K562 (cell line): ENCODE results near the gene ASB10. TPM values are rescaled to one million over a fixed set of nuclear protein-coding genes. Genes with fewer than 3 reads are reported as not detected.

Source experiments
- CHD1 ChIP-seq: fragments of 200-600 bp; sonication (generic); IDR thresholded peaks from one replicate; pipeline ENCODE4 v1.6.1; 2012; ENCODE audit warnings: mild to moderate bottlenecking, moderate library complexity, low read length, inconsistent platforms
- CHD7 ChIP-seq: fragments of 200-600 bp; sonication (generic); IDR thresholded peaks from one replicate; pipeline ENCODE4 v1.6.1; 2012; ENCODE audit warnings: mild to moderate bottlenecking, low read depth, low read length, inconsistent platforms
- EWSR1 ChIP-seq: fragments of 450-650 bp; IDR thresholded peaks from 2 replicates; pipeline ENCODE4 v1.6.1; 2018; ENCODE audit warnings: borderline replicate concordance, mild to moderate bottlenecking, low read depth, moderate library complexity; ENCODE audit not compliant: partially characterized antibody
- HCFC1 ChIP-seq: IDR thresholded peaks from 2 replicates; pipeline ENCODE4 v1.6.1; 2012; ENCODE audit warnings: low read depth, low read length, improper control_type of control experiment
- KDM1A ChIP-seq, 2 experiments: fragments of 450-650 bp; IDR thresholded peaks; 2 replicates each; pipeline ENCODE4 v1.6.1; 2016; ENCODE audit warnings: mild to moderate bottlenecking in 2 of 2
- PCBP1 ChIP-seq: fragments of 200-400 bp; formaldehyde crosslinking; IDR thresholded peaks from 2 replicates; pipeline ENCODE4 v1.6.1; 2018; ENCODE audit warnings: mild to moderate bottlenecking, low read depth, low read length; ENCODE audit not compliant: poor library complexity, severe bottlenecking
- POLR2G ChIP-seq: fragments of 200-400 bp; formaldehyde crosslinking; IDR thresholded peaks from 2 replicates; pipeline ENCODE4 v1.6.1; 2017; ENCODE audit warnings: low read depth, mild to moderate bottlenecking, antibody characterized with exemption, low read length, moderate library complexity
- RHOXF2B ChIP-seq: fragments of 250-450 bp; sonication (Bioruptor Pico); conservative IDR thresholded peaks from 2 replicates; pipeline ENCODE4 v1.5.1; 2021
- SAFB ChIP-seq: fragments of 200-400 bp; formaldehyde crosslinking; IDR thresholded peaks from 2 replicates; pipeline ENCODE4 v1.6.1; 2017; ENCODE audit warnings: low read depth, low read length, borderline replicate concordance
- SNRNP70 ChIP-seq: fragments of 200-400 bp; formaldehyde crosslinking; optimal IDR thresholded peaks from 2 replicates; pipeline ENCODE3; 2017; ENCODE audit warnings: low read depth, low read length
- TBP ChIP-seq: optimal IDR thresholded peaks from 2 replicates; pipeline ENCODE3; 2011; ENCODE audit warnings: low read depth, low read length, improper control_type of control experiment
- ZFX ChIP-seq: sonication (generic); formaldehyde crosslinking; IDR thresholded peaks from 2 replicates; pipeline ENCODE4 v1.8.0; 2022; ENCODE audit warnings: mild to moderate bottlenecking, missing genetic modification reagents, moderate library complexity
- ZNF695 ChIP-seq: fragments of 450-650 bp; formaldehyde crosslinking; IDR thresholded peaks from 2 replicates; pipeline ENCODE4 v1.4.0; 2020; ENCODE audit warnings: mild to moderate bottlenecking, moderate library complexity
- ZZZ3 ChIP-seq: fragments of 450-650 bp; IDR thresholded peaks from 2 replicates; pipeline ENCODE4 v1.6.1; 2016; ENCODE audit warnings: antibody characterized with exemption, mild to moderate bottlenecking, moderate library complexity
- polyA plus RNA-seq, 8 experiments: library from polyadenylated mRNA; depleted of rRNA in 4 of 8; stranded (reverse) in 5 of 8; unstranded in 3 of 8; fragments of >200 nt; fragmentation: Nextera tagmentation in 2 of 8; fragmentation: Illumina TruSeq in 1 of 8; extraction: Ambion mirVana in 2 of 8; extraction: Trizol in 1 of 8; gene quantifications; 2 replicates each; pipeline versions ENCODE4 v1.2.1 to v1.2.3, GENCODE V29; 2011 to 2014; ENCODE audit warnings: inconsistent platforms in 1 of 8, missing spikeins in 1 of 8
- total RNA-seq, 7 experiments: library from RNA; depleted of rRNA in 6 of 7; stranded (reverse); fragments of >200 nt in 6 of 7; fragmentation: Illumina TruSeq in 2 of 7; extraction: Trizol in 2 of 7; gene quantifications; 2 replicates each; pipeline versions ENCODE4 v1.2.1 to v1.2.3, GENCODE V29; 2011 to 2021; ENCODE audit warnings: low replicate concordance in 1 of 7
- TF ChIP-seq, protein P1 (sequence below), 2 experiments: fragments of 450-650 bp in 1 of 2; sonication (generic) in 1 of 2; formaldehyde crosslinking in 1 of 2; IDR thresholded peaks in 1 of 2; conservative IDR thresholded peaks in 1 of 2; 2 replicates each; pipeline versions ENCODE4 v1.6.1 to v1.8.1; 2016 to 2023; ENCODE audit warnings: mild to moderate bottlenecking in 2 of 2, moderate library complexity in 2 of 2, inconsistent platforms in 1 of 2, missing genetic modification reagents in 1 of 2

Gene ASB10
- total and polyA plus RNA-seq, 9 of the 15 experiments (the other 6 are each of a cell fraction or from before 2014, with no cell fraction given) = not detected

- no peak for TF ChIP-seq CHD7
- TF ChIP-seq TBP = peak; percentile 88
- peak; percentile 98 for TF ChIP-seq HCFC1
- no peak for TF ChIP-seq ZNF695 (CRISPR knock-in tag)
- TF ChIP-seq KDM1A (IDR thresholded peaks at IDR 0.05) = no peak
- TF ChIP-seq, protein P1, sequence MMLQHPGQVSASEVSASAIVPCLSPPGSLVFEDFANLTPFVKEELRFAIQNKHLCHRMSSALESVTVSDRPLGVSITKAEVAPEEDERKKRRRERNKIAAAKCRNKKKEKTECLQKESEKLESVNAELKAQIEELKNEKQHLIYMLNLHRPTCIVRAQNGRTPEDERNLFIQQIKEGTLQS (IDR thresholded peaks at IDR 0.05) = peak; percentile 90
- TF ChIP-seq, protein P1 (CRISPR knock-in tag; conservative IDR thresholded peaks at IDR 0.05) = peak; percentile 60; the same call in 1 of the 2 replicates
- peak; percentile 89 for TF ChIP-seq POLR2G
- TF ChIP-seq SAFB = no peak
- TF ChIP-seq SNRNP70 = no peak
- TF ChIP-seq ZZZ3 = no peak
- no peak for TF ChIP-seq EWSR1
- no peak for TF ChIP-seq RHOXF2B (CRISPR knock-in tag)
- peak; percentile 66 for TF ChIP-seq ZFX (CRISPR knock-in tag)
- TF ChIP-seq CHD1 = no peak
- TF ChIP-seq PCBP1 = peak; percentile 65
Observed at GRCh38 chr7:151226875-151227782, 40.1 kb upstream of the ASB10 start, which contains the start of gene ABCF2 (continued).
